ENCODE results near the gene NAB1.

The NAB1 gene

DNA sequence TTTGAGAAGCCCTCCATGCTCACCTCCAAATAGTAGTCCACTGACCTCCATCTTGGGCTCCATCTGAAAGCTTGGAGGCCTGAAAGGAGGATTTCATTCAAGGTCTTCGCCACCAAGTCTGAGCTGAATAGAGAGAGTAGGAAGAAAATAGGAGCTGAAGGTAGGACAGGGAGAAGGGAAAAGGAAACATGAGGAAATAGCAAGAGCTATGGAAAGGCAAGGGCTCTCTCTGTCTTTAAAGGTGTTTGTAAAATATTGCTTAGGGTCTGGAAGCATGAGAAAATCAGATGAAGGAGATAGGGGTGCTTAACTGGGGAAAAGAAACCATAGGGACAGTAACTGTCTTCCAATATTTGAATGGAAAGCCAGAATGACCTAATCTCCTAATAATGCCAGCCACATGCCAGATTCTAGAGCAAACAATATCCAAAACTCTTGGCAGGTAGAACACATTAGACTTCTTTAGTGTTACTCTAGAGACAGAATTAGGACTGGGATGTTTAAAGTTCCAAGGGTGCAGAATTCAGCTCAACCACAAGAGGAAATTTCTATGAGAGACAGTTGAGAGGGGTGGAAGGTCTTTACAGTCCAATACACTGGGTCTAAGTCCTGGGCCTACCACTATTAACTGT is 67.4 kb downstream of the NAB1 start:
- DNase-seq (ENCODE audit: low spot score), result no peak

DNA sequence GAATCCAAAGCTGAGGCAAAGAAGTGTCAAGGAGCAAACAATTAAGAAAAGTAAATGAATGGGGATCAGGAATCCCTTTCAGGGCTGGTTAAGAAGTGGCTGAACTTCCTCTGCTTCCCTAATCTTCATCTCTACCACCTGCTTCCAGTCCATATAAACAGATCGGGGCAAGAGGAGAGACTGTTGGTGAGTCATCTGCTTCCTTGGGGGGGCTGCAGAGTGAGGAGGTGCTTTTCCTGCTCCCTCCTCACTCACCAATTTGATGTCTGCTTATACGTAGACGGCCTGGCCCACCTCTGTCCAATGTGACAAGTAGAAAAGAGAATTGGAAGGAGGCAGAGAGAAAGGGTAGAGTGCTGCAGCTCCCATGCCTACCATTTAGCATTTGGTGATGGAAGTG is 68.4 kb downstream of the NAB1 start:
- no peak for DNase-seq (ENCODE audit: low spot score)

DNA sequence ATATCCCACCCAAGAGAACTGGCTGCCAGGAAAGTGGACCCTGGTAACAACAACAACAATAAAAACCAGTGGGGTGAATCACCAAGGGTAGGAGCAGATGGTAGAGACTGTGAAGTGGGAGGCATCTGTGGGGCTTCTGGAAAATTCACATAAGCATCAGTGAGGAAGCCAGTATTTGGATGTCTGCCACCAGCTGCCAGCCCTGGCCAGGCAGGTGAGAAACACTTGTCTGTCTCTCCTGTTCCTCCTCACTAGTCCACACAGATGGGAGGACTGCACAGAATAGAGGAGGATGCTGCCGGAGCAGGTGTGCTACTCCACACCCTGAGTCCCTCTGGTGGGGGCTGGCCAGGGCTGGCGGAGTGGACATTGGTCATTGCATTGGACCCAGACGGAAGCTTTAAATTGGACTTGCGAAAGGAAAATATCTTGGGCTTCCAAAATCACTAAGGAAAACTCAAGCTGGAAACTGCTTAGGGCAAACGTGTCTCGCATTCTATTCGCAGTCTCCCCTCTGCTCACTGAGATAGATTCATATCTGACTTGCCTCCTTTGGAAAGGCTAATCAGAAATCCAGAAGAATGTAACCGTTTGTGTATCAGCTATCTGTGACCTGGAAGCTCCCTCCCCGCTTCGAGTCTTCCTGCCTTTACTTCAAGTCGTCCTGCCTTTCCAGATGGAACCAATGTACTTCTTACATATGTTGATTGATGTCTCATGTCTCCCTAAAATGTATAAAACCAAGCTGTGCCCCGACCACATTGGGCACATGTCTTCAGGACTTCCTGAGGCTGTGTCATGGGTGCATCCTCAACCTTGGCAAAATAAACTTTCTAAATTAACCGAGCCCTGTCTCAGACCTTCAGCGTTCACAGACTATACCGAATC is 69.1 kb downstream of the NAB1 start:
- DNase-seq (ENCODE audit: low spot score), result no peak

DNA sequence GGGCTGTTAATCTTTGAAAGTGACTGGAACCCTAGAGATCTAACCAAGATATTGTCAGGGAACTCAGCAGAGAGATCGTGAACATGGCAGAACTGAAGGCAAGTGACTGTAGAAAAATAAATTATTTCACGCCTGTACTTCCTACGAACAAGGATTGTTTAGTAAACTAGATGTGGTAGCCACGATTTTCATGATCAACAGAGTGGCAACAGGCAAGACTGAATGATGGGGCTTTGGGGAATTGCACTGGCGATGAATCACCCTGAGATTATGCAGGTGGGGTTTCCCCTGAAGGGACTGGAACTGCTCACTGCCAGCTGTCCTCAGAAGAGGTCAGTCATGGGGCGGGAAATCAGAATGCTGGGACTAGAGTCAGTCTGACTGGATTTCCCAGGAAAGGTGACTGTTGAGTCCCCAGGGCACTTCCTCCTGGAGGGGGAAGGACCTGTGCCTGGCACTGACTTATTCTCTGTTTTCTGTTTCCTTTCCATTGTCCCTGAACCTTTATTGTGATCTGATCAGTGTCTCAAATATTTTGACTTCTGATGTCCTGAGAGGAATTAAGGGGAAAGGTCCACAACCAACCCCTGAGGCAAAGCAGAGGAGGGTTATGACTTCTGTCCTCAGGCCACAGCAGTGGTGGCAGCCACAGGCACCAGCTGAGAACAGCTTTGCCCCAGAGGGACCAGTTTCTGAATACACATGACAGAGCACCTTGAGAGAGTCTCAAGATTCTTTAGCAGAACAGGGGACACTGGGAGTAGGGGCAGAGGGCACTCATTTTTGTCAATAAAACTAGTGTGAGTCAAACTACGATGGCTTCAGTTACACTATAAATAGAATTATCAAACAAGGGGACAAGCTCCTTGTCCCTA is 70.0 kb downstream of the NAB1 start:
- no peak for DNase-seq (ENCODE audit: low spot score)

DNA sequence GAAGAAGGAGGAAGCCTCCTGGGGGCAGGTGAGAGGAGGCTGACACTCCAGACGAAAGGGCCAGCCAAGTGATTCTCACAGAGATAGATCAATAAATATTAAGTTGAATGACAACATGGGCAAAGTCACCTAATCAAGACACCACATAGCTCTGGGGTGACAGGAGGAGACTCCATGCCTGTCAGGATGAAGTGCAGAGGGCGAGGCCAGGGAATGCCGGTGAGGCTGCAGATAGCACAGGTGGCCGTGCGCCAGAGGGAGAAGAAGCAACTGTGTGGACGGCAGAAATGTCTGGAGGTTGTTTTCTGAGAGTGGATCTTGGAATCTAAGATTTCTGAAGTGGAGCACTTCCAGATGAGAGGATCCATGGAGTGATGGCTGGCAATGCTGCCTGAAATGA is 71.4 kb downstream of the NAB1 start:
- DNase-seq (ENCODE audit: low spot score), result no peak

DNA sequence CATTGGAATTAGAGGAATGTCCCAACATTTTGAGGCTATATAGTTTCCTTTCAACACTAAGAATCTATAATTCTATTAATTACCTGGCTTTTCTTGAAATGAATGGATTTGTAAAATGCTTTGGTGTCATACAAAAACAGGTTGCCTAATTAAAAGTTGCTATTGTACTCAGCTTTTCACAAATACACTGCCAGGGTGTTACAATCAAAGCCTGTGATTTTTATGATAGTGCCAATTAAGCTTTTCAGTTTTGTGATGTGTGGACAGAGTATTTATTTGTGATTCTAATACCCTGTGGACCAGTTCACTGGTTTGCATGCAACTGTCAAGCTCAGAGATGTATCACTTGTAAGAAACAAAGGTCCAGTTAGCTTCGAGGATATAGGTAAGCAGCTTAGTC is 71.8 kb downstream of the NAB1 start:
- no peak for DNase-seq (ENCODE audit: low spot score)

DNA sequence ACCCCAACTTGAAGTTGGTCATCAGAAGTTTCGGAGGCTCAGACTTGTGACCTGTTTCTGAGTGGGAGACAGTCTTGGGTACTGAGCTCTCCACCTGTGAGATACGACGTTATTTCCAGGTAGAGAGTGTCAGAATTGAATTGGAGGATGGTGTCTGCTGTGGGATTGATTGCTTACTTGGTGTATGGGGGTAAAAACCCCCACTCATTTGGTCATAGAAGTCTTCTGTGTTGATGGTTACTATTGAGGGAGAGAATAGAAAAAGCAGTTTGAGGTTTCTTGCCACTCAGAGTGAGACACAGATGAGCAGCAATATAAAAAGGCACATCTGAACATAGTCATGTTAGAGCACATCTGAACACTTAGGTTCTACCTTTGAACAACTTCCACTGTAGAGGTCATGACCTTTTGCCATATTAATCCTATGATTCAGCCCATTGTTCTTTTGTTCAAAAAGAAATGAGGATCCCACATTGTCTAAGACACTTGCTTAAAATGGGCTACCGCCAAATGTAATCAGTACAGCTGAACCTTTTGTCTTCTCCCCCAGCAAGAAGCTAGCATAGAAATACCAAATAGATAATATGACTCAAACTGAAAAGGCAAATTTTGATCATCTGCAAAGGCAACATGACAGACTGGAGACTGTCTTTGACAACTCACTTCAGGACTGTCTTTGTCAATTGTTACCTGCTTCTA is 73.3 kb downstream of the NAB1 start:
- no peak for DNase-seq (ENCODE audit: low spot score)

DNA sequence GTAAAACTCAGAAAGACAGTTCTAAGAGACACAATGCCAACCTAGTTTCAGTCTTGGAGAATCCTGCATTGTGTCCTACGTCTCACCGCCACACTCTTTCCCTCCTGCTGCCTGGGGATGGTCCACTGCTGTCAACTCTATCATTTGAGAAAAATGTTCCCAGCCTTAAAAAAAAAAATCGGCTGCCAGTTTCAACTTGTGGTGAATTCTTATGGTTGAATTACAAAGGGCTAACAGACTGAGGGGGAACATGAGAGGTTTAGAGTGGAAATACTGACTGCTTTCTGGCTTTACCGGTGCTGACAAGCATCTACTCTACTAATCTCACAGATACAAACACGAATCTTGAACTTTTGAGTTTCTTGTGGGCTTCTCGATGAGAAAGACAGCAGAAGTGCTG is 74.0 kb downstream of the NAB1 start:
- no peak for DNase-seq (ENCODE audit: low spot score)

DNA sequence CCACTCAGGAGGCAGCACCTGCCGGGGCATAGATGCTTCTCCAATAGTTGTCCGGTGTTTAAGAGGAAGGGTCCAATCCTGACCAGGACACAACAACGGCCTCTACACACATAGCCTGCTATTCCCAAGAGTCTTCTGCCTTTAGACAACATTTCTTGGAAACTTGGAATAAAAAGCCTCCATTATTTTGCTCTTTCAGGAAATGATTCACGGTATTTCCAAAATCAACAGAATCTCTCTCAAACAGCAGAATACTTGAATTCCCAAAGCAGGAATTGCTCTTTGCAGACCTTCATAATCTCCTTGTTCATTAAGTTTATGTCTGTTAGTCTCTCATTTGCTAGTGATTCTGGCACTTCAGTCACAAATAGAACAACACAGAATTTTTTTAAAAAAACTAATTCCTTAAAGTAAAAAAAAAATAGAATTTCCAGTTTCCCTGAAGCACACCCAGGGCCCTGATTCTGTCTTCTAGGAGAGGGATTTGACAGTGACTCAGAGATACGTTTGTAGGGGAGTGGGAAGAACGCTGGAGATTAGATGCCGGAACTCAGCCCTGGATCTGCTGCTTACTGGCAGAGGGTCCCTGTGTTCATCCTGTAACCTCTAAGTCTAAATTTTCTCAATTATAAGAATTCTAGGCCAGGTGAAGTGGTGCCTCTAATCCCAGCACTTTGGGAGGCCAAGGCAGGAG is 74.7 kb downstream of the NAB1 start:
- DNase-seq (ENCODE audit: low spot score), result no peak

DNA sequence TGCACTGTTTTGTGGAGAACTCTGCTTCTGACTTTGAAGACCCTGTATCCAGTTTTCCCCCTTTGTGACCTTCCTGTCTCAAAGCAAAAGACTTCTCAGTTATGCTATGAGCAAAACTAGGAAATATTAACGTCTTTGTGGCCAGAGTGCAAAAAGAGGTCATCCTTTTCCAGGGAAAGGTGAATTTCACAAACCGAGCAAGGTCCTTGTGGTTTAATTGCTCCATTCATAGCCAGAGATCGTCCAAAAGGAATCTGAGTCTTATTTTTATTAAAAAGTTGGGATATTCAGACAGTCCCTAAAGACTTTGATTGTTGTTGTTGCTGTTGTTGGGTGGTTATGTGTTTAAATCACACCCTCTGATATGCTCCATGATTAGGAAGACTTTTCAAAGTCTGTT is 77.4 kb downstream of the NAB1 start:
- no peak for DNase-seq (ENCODE audit: low spot score)

DNA sequence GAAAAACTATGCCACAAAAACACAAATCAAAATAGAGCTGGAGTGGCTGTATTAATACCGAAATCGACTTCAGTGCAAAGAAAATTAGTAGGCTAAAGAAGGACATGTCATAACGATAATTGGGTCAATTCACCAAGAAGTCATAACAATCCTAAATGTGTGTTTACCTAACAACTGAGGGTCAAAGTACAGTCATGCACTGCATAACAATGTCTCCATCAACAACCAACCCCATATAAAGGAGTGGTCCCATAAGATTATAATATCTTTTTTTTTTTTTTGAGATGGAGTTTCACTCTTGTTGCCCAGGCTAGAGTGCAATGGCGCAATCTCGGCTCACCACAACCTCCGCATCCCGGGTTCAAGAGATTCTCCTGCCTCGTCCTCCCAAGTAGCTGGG is 87.5 kb downstream of the NAB1 start:
- DNase-seq (ENCODE audit: low spot score), result no peak

DNA sequence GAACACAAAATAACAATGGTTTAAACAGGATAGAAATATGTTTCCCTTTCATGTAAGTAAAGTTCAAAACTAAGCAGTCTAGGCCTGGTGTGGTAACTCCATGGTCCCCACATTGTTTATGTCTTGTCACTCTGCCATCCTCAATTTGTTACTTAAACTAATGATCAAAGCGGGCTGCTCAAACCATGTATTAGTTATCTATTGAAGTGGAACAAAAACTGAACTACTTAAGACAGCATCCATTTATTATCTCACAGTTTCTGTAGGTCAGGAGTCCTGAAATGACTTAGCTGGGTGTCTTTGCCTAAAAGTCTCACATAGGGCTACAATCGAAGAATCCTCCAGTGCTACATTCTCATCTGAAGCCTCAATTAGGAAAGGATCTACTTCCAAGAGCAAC is 91.6 kb downstream of the NAB1 start:
- DNase-seq (ENCODE audit: low spot score), result no peak
